Stimulated activated CD8-positive, alpha-beta memory T cell treated with anti-CD3 and anti-CD28 coated beads, Interleukin-4, amount 100 ng/mL, for 48 hours (primary cell): ENCODE data around the gene DPYD.
"Not testable (repeated sequence)": the region's sequence is repeated elsewhere in the genome, so short reads cannot be mapped to it uniquely, and the experiment has no call there.

Source experiments
- DNase-seq: peaks from one replicate; pipeline ENCODE4 v3.0.0-alpha.2; 2020

The DPYD gene

GRCh38 chr1:97349794-97350193, 571.0 kb downstream of the DPYD start:
- not testable (repeated sequence) for DNase-seq

GRCh38 chr1:97348599-97349265, 572.1 kb downstream of the DPYD start:
- no peak for DNase-seq

- no peak for DNase-seq
Observed at GRCh38 chr1:97340951-97341350, 579.9 kb downstream of the DPYD start.

GRCh38 chr1:97338347-97338746, 582.5 kb downstream of the DPYD start:
- DNase-seq = no peak

GRCh38 chr1:97337250-97338030, 583.4 kb downstream of the DPYD start:
- DNase-seq = no peak

- DNase-seq = no peak
Observed at GRCh38 chr1:97334454-97334853, 586.4 kb downstream of the DPYD start.

GRCh38 chr1:97332716-97333115, 588.1 kb downstream of the DPYD start:
- DNase-seq = no peak

- DNase-seq = no peak
Observed at GRCh38 chr1:97331165-97331564, 589.7 kb downstream of the DPYD start.

GRCh38 chr1:97314685-97315084, 606.1 kb downstream of the DPYD start:
- DNase-seq = no peak

- DNase-seq = no peak
Observed at GRCh38 chr1:97308131-97308530, 612.7 kb downstream of the DPYD start.

GRCh38 chr1:97307568-97307967, 613.3 kb downstream of the DPYD start:
- DNase-seq = no peak

GRCh38 chr1:97307151-97307550, 613.7 kb downstream of the DPYD start:
- no peak for DNase-seq

- DNase-seq = no peak
Observed at GRCh38 chr1:97306504-97306903, 614.3 kb downstream of the DPYD start.

- no peak for DNase-seq
Observed at GRCh38 chr1:97304366-97304765, 616.5 kb downstream of the DPYD start.

GRCh38 chr1:97298966-97299365, 621.9 kb downstream of the DPYD start:
- DNase-seq = no peak

GRCh38 chr1:97297611-97298010, 623.2 kb downstream of the DPYD start:
- DNase-seq = no peak

- no peak for DNase-seq
Observed at GRCh38 chr1:97281962-97282361, 638.9 kb downstream of the DPYD start.

- DNase-seq = no peak
Observed at GRCh38 chr1:97277891-97278654, 642.8 kb downstream of the DPYD start.

- DNase-seq = no peak
Observed at GRCh38 chr1:97271916-97272788, 648.7 kb downstream of the DPYD start.

- DNase-seq = no peak
Observed at GRCh38 chr1:97270508-97271307, 650.1 kb downstream of the DPYD start.

GRCh38 chr1:97265630-97266029, 655.2 kb downstream of the DPYD start:
- DNase-seq = no peak

- no peak for DNase-seq
Observed at GRCh38 chr1:97262842-97263241, 658.0 kb downstream of the DPYD start.
